CD1c-positive myeloid dendritic cell (primary cell): ENCODE data around the gene UGT1A4.
"Not testable (repeated sequence)": the region's sequence is repeated elsewhere in the genome, so short reads cannot be mapped to it uniquely, and the experiment has no call there.

Source experiments
- DNase-seq: peaks from one replicate; pipeline ENCODE4 v3.0.0-alpha.2; 2016; ENCODE audit errors: extremely low spot score

Gene UGT1A4

GRCh38 chr2:233700028-233700635, 18.4 kb upstream of the UGT1A4 start:
- no peak for DNase-seq

GRCh38 chr2:233700842-233701241, 17.7 kb upstream of the UGT1A4 start:
- not testable (repeated sequence) for DNase-seq

GRCh38 chr2:233702238-233702637, 16.3 kb upstream of the UGT1A4 start:
- DNase-seq: no peak

GRCh38 chr2:233705911-233706506, 12.5 kb upstream of the UGT1A4 start:
- no peak for DNase-seq

GRCh38 chr2:233706720-233707119, 11.8 kb upstream of the UGT1A4 start:
- no peak for DNase-seq

- DNase-seq: no peak
Measured at GRCh38 chr2:233707940-233708644, 10.4 kb upstream of the UGT1A4 start.

- no peak for DNase-seq
Measured at GRCh38 chr2:233708942-233709341, 9.6 kb upstream of the UGT1A4 start.

GRCh38 chr2:233711312-233712008, 7.1 kb upstream of the UGT1A4 start:
- DNase-seq: peak; percentile 57

- no peak for DNase-seq
Measured at GRCh38 chr2:233712611-233713261, 5.8 kb upstream of the UGT1A4 start, which contains the start of gene UGT1A5. Gene UGT1A5 (plus strand): TSS chr2:233712907. CDS start chr2:233712992, 85 bp downstream.

GRCh38 chr2:233713262-233713615, 5.3 kb upstream of the UGT1A4 start:
- no peak for DNase-seq

GRCh38 chr2:233714121-233714520, 4.4 kb upstream of the UGT1A4 start:
- DNase-seq: no peak

- DNase-seq: no peak
Measured at GRCh38 chr2:233728723-233729301, 10.3 kb downstream of the UGT1A4 start, which contains the start of gene UGT1A3. Gene UGT1A3 (plus strand): TSS chr2:233729042. CDS start chr2:233729127, 85 bp downstream.

- DNase-seq: not testable (repeated sequence)
Measured at GRCh38 chr2:233736868-233737653, 18.5 kb downstream of the UGT1A4 start.

GRCh38 chr2:233740870-233741269, 22.3 kb downstream of the UGT1A4 start:
- DNase-seq: no peak

GRCh38 chr2:233743464-233744259, 25.1 kb downstream of the UGT1A4 start:
- DNase-seq: no peak

GRCh38 chr2:233745073-233745755, 26.7 kb downstream of the UGT1A4 start:
- no peak for DNase-seq

- not testable (repeated sequence) for DNase-seq
Measured at GRCh38 chr2:233745838-233746237, 27.3 kb downstream of the UGT1A4 start.

GRCh38 chr2:233746475-233747282, 28.1 kb downstream of the UGT1A4 start:
- DNase-seq: no peak

GRCh38 chr2:233747283-233747544, 28.7 kb downstream of the UGT1A4 start:
- DNase-seq: no peak
